GM12865 (cell line): ENCODE measurements around the gene HVCN1.

ENCODE experiments used
- DNase-seq: peaks from one replicate; pipeline ENCODE4 v3.0.0; 2010; ENCODE audit warnings: low read depth
- H3K4me3 ChIP-seq: 2 replicates; pipeline ENCODE4 v1.5.1; 2011; ENCODE audit warnings: mild to moderate bottlenecking, low read depth, low read length, control low read depth
- CTCF ChIP-seq: IDR thresholded peaks from 2 replicates; pipeline ENCODE4 v1.5.1; 2011; ENCODE audit warnings: low read length, control low read depth, low read depth, inconsistent platforms; ENCODE audit not compliant: insufficient read depth; ENCODE audit errors: missing control alignments

HVCN1 gene

GRCh38 chr12:110718222-110718908 lies 29.4 kb upstream of the HVCN1 start:
- no peak for TF ChIP-seq CTCF
- no peak overlapping the region for H3K4me3 ChIP-seq
- no peak for DNase-seq

DNA sequence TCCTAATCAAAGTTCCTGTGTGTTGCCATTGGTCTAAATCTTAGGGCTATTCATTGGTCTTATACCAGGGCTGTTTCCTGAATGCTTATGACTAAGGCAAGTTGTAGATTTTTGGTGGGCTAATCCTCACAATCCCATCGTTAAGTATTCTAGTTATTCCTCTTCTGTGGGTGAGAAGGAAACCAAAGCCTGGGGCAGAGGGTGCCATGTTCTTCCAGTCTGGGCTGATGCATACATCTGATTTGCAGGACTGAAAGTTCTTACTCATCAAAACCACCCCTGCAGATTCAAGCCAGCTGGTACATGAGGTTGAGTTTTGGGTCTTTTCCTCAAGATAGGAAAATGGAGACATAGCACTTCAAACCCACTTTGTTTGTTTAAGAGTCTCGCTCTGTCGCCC lies 28.1 kb upstream of the HVCN1 start:
- DNase-seq, result no peak
- no peak for TF ChIP-seq CTCF
- no peak overlapping the region for H3K4me3 ChIP-seq

- DNase-seq, result no peak
- no peak overlapping the region for H3K4me3 ChIP-seq
- TF ChIP-seq CTCF, result no peak
These were observed 20.0 kb upstream of the HVCN1 start for GRCh38 chr12:110708917-110709316.

DNA sequence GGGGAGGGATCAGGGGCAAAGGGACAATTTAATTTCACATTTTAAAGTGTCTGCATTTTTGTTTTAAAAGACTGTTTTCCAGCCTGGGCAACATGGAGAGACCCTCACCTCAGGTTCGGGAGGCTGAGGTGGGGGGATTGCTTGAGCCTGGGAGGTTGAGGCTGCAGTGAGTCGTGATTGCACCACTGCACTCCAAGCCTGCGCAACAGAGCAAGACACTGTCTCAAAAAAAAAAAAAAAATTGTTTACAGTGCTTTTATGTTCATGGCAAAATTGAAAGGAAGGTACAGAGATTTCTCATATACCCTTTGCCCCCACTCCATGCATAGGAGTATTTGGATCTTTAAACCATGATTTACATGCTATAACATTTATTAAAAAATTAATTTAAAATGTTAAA lies 16.4 kb upstream of the HVCN1 start:
- no peak for DNase-seq
- TF ChIP-seq CTCF, result no peak
- no peak overlapping the region for H3K4me3 ChIP-seq

GRCh38 chr12:110704750-110705149 lies 15.8 kb upstream of the HVCN1 start:
- peak; percentile 48 for DNase-seq
- TF ChIP-seq CTCF, result peak; percentile 43
- no peak overlapping the region for H3K4me3 ChIP-seq

- no peak overlapping the region for H3K4me3 ChIP-seq
- TF ChIP-seq CTCF, result no peak
- DNase-seq, result no peak
These were observed 15.3 kb upstream of the HVCN1 start for GRCh38 chr12:110704231-110704630.

GRCh38 chr12:110702081-110702480 lies 13.2 kb upstream of the HVCN1 start:
- DNase-seq, result no peak
- no peak for TF ChIP-seq CTCF
- no peak overlapping the region for H3K4me3 ChIP-seq
